ENCODE measurements around the gene FADS3. TPM values are rescaled to one million over a fixed set of nuclear protein-coding genes. Genes with fewer than 3 reads are reported as not detected.

Gene FADS3
- total RNA-seq, 1 experiment from 2014 or later = 65.8 TPM

DNA sequence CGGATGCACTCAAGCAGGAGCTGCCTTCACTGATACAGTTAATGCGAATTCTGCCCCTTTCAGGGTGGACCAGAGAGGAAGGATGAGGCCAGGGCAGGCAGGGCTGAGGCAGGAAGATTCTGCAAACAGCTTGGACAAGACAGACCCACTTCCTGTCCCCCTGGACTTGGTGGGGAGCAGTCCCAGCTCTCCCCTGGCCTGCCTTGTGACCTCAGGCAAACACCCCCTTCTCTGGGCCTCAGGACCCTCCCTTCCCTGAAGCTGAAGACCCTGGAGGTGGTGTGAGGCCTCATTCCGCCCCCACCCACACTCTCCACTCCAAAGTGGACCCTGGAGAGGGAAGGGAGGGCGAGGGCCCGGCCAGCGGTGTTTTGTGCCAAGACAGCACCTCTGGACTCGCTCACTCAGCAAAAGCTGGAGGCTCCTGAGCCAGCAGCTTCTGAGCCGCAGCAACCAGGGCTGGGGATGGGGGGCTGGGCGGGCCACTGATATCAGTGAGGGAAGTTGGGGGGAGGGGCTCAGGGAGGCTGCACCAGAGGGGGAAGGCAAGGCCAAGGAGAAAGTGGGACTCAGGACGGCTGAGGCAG lies 17.5 kb upstream of the FADS3 start:
- Histone ChIP-seq H3K4me3 (replicated peaks in 1 of 2; ENCODE audit: low read depth in 1 of 2, low read length in 2 of 2) (no peak overlapping the region), H2AFZ (ENCODE audit: low read depth, low read length, poor library complexity, severe bottlenecking) (no peak overlapping the region), H3K4me2 (ENCODE audit: low read length) (no peak overlapping the region), H3K36me3 (ENCODE audit: control insufficient read depth in 1 of 2, insufficient read depth in 2 of 2, low read length in 2 of 2) (no peaks in the 10 kb centered on the region), H3K4me1 (ENCODE audit: control insufficient read depth in 1 of 2, insufficient read depth in 2 of 2, low read length in 2 of 2) (no peaks in the 10 kb centered on the region), H3K79me2 (ENCODE audit: insufficient read depth, low read length) (no peaks in the 10 kb centered on the region), H3K27ac (ENCODE audit: low read depth, low read length) (no peak overlapping the region), H3K9me2 (ENCODE audit: insufficient read depth) (no peaks in the 10 kb centered on the region), H4K20me1 (ENCODE audit: insufficient read depth) (no peaks in the 10 kb centered on the region), H3K9ac (ENCODE audit: low read length) (no peak overlapping the region), H3K27me3 (ENCODE audit: insufficient read depth, low read length) (no peaks in the 10 kb centered on the region), H3K9me3 (ENCODE audit: control insufficient read depth in 1 of 2, insufficient read depth in 1 of 2, low read depth in 1 of 2, low read length in 2 of 2) (no peaks in the 10 kb centered on the region)
- no peak for DNase-seq (ENCODE audit: low read depth, low spot score)
- POLR2A ChIA-PET = no interaction called here
- ATAC-seq = no peak
- CTCF ChIA-PET = interaction anchor here (3.2 kb wide), 1 partner anchor 10 kb away, joined by 21 read pairs; no protein-coding TSS in a partner anchor
- BruUV-seq (replicated peaks) = no TSS peak
- intact Hi-C loops (cut with micrococcal nuclease) = no loop called here
- TF ChIP-seq, protein P1, sequence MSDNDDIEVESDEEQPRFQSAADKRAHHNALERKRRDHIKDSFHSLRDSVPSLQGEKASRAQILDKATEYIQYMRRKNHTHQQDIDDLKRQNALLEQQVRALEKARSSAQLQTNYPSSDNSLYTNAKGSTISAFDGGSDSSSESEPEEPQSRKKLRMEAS (IDR thresholded peaks at IDR 0.05) = no peak
- TF ChIP-seq, protein P2, sequence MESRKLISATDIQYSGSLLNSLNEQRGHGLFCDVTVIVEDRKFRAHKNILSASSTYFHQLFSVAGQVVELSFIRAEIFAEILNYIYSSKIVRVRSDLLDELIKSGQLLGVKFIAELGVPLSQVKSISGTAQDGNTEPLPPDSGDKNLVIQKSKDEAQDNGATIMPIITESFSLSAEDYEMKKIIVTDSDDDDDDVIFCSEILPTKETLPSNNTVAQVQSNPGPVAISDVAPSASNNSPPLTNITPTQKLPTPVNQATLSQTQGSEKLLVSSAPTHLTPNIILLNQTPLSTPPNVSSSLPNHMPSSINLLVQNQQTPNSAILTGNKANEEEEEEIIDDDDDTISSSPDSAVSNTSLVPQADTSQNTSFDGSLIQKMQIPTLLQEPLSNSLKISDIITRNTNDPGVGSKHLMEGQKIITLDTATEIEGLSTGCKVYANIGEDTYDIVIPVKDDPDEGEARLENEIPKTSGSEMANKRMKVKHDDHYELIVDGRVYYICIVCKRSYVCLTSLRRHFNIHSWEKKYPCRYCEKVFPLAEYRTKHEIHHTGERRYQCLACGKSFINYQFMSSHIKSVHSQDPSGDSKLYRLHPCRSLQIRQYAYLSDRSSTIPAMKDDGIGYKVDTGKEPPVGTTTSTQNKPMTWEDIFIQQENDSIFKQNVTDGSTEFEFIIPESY (IDR thresholded peaks at IDR 0.05; ENCODE audit: extremely low read depth, insufficient replicate concordance, low read length) = no peak
- TF ChIP-seq SP1 (IDR thresholded peaks at IDR 0.05; ENCODE audit: low read depth) = no peak
- RAD21 ChIA-PET (ENCODE audit: low non-redundant PET in 1 of 2, low total read pairs in 2 of 2, uncharacterized antibody in 2 of 2, unreplicated experiment in 2 of 2) = no interaction called here

DNA sequence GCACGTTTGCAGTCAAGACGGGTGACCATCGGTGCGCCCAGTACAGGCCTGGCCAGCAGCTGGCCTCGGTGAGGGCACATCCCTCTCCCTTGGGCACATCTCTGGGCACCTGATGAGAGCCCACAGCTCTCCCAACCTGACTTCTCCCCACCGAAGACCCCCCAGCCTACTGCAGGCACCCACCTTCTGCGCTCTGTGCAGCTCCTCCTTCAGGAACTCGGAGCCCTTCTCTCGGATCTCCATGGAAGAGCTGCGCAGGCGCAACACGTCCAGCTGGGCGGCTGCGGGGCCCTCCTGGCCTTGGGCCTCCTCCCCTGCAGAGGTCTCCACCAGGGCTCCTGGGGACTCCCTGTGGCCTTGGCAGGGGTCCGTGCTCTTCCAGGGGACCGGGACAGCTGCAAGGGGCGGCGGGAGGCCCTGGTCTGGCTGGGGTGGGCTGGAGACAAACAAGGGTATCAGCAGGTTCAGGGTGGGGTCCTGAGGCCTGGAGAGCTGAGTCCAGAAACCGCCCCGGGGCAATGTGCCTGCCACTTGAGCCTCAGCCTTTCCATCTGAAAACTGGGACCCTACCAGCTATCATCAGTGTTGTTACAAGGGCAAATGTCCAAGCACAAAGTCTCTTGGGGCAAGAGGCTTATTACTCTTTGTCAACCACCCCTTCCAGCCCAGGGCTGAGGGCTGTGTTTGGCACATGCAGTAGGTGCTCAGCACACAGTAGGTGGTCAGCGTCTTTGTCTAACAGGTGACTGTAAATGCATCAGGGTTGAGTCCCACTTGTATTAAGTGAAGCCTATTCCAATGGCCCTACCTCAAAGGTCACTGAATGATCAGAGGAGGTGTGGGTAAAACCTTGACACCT lies 16.8 kb upstream of the FADS3 start:
- no peaks in the 10 kb centered on the region for H3K27me3 ChIP-seq (ENCODE audit: insufficient read depth, low read length)
- no peaks in the 10 kb centered on the region for H3K9me2 ChIP-seq (ENCODE audit: insufficient read depth)
- H3K4me2 ChIP-seq (ENCODE audit: low read length) = no peak overlapping the region
- H3K4me3 ChIP-seq (replicated peaks in 1 of 2; ENCODE audit: low read depth in 1 of 2, low read length in 2 of 2) = no peak overlapping the region
- no peak for DNase-seq (ENCODE audit: low read depth, low spot score)
- no peak overlapping the region for H2AFZ ChIP-seq (ENCODE audit: low read depth, low read length, poor library complexity, severe bottlenecking)
- H3K79me2 ChIP-seq (ENCODE audit: insufficient read depth, low read length) = no peaks in the 10 kb centered on the region
- no peaks in the 10 kb centered on the region for H3K4me1 ChIP-seq (ENCODE audit: control insufficient read depth in 1 of 2, insufficient read depth in 2 of 2, low read length in 2 of 2)
- ChIA-PET CTCF (interaction anchor here (3.2 kb wide), 1 partner anchor 10 kb away, joined by 21 read pairs; no protein-coding TSS in a partner anchor), RAD21 (ENCODE audit: low non-redundant PET in 1 of 2, low total read pairs in 2 of 2, uncharacterized antibody in 2 of 2, unreplicated experiment in 2 of 2) (interaction anchor here in 1 of 2 experiments (0.6 kb wide), 1 partner anchor 42 kb away, joined by 13 read pairs; no protein-coding TSS in a partner anchor), POLR2A (no interaction called here)
- no peak overlapping the region for H3K27ac ChIP-seq (ENCODE audit: low read depth, low read length)
- no peaks in the 10 kb centered on the region for H3K36me3 ChIP-seq (ENCODE audit: control insufficient read depth in 1 of 2, insufficient read depth in 2 of 2, low read length in 2 of 2)
- no peak overlapping the region for H3K9ac ChIP-seq (ENCODE audit: low read length)
- no peak for ATAC-seq
- no TSS peak for BruUV-seq (replicated peaks)
- H3K9me3 ChIP-seq (ENCODE audit: control insufficient read depth in 1 of 2, insufficient read depth in 1 of 2, low read depth in 1 of 2, low read length in 2 of 2) = no peaks in the 10 kb centered on the region
- intact Hi-C loops (cut with micrococcal nuclease) = no loop called here
- H4K20me1 ChIP-seq (ENCODE audit: insufficient read depth) = no peaks in the 10 kb centered on the region
- TF ChIP-seq, protein P3, sequence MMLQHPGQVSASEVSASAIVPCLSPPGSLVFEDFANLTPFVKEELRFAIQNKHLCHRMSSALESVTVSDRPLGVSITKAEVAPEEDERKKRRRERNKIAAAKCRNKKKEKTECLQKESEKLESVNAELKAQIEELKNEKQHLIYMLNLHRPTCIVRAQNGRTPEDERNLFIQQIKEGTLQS (IDR thresholded peaks at IDR 0.05) = no peak
- no peak for TF ChIP-seq RAD21 (IDR thresholded peaks at IDR 0.05; ENCODE audit: low read depth)
- TF ChIP-seq, protein P1 (IDR thresholded peaks at IDR 0.05) = no peak
- TF ChIP-seq, protein P4, sequence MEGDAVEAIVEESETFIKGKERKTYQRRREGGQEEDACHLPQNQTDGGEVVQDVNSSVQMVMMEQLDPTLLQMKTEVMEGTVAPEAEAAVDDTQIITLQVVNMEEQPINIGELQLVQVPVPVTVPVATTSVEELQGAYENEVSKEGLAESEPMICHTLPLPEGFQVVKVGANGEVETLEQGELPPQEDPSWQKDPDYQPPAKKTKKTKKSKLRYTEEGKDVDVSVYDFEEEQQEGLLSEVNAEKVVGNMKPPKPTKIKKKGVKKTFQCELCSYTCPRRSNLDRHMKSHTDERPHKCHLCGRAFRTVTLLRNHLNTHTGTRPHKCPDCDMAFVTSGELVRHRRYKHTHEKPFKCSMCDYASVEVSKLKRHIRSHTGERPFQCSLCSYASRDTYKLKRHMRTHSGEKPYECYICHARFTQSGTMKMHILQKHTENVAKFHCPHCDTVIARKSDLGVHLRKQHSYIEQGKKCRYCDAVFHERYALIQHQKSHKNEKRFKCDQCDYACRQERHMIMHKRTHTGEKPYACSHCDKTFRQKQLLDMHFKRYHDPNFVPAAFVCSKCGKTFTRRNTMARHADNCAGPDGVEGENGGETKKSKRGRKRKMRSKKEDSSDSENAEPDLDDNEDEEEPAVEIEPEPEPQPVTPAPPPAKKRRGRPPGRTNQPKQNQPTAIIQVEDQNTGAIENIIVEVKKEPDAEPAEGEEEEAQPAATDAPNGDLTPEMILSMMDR (IDR thresholded peaks at IDR 0.05 in 2 of 3, conservative IDR thresholded peaks at IDR 0.05 in 1 of 3; ENCODE audit: borderline replicate concordance in 1 of 3, insufficient read depth in 1 of 3, low read depth in 2 of 3, low read length in 2 of 3) = no peak
- TF ChIP-seq EZH2 (IDR thresholded peaks at IDR 0.05) = no peak
- no peak for TF ChIP-seq CEBPB (IDR thresholded peaks at IDR 0.05; ENCODE audit: low read depth)
- TF ChIP-seq SIN3A (IDR thresholded peaks at IDR 0.05; ENCODE audit: low read depth) = no peak
- TF ChIP-seq ZFX (IDR thresholded peaks at IDR 0.05) = no peak
- TF ChIP-seq POLR2A (IDR thresholded peaks at IDR 0.05; ENCODE audit: borderline replicate concordance, extremely low read depth, insufficient read depth, insufficient read length) = no peak
- no peak for TF ChIP-seq EZH2phosphoT487 (IDR thresholded peaks at IDR 0.05; ENCODE audit: borderline replicate concordance)
- TF ChIP-seq ELF1 (IDR thresholded peaks at IDR 0.05; ENCODE audit: borderline replicate concordance, low read depth) = no peak
- no peak for TF ChIP-seq ZNF274 (IDR thresholded peaks at IDR 0.05; ENCODE audit: low read depth, low read length)

Data from HCT116 (cell line).